Activated T-cell treated with anti-CD3 and anti-CD28 coated beads, Interleukin-2, amount 50 U/mL, for 72 hours (primary cell): Measurements from ENCODE around the gene PTPRM. TPM values are rescaled to one million over a fixed set of nuclear protein-coding genes. Genes with fewer than 3 reads are reported as not detected.

ENCODE experiments used
- ATAC-seq, 2 donors: fragments of 150-1000 bp; cut with Tn5 transposase; replicated peaks in 1 of 2; 2 replicates each; pipeline ENCODE4 v1.10.0; 2021; ENCODE audit warnings: moderate library complexity in 2 of 2, mild to moderate bottlenecking in 1 of 2
- DNase-seq, 2 donors: peaks; one replicate each; pipeline ENCODE4 v3.0.0; 2021 to 2022; ENCODE audit warnings: mixed read lengths in 1 of 2
- H3K27ac Mint-ChIP-seq: one replicate; pipeline ENCODE4 v1.8.0; 2022; ENCODE audit warnings: mild to moderate bottlenecking, moderate library complexity, mixed read lengths
- H3K27me3 Mint-ChIP-seq: one replicate; pipeline ENCODE4 v1.8.0; 2022; ENCODE audit warnings: low read depth, mixed read lengths
- H3K36me3 Mint-ChIP-seq, 2 donors: one replicate each; pipeline ENCODE4 v1.8.0; 2022; ENCODE audit warnings: mixed read lengths in 2 of 2, mild to moderate bottlenecking in 1 of 2; ENCODE audit not compliant: insufficient read depth in 2 of 2
- H3K4me1 Mint-ChIP-seq: one replicate; pipeline ENCODE4 v1.8.0; 2022; ENCODE audit warnings: low read depth, mixed read lengths
- H3K4me3 Mint-ChIP-seq, 2 donors: one replicate each; pipeline ENCODE4 v1.8.0; 2022; ENCODE audit warnings: mild to moderate bottlenecking in 2 of 2, mixed read lengths in 2 of 2, moderate library complexity in 2 of 2
- H3K9me3 Mint-ChIP-seq, 2 donors: one replicate each; pipeline ENCODE4 v1.8.0; 2022; ENCODE audit warnings: mixed read lengths in 2 of 2
- total RNA-seq, 2 donors: library from RNA; stranded (reverse); gene quantifications; one replicate each; pipeline ENCODE4 v1.2.3, GENCODE V29; 2022

PTPRM gene
- total RNA-seq, 2 donors from 2014 or later: 6.3 to 21.3 TPM

DNA sequence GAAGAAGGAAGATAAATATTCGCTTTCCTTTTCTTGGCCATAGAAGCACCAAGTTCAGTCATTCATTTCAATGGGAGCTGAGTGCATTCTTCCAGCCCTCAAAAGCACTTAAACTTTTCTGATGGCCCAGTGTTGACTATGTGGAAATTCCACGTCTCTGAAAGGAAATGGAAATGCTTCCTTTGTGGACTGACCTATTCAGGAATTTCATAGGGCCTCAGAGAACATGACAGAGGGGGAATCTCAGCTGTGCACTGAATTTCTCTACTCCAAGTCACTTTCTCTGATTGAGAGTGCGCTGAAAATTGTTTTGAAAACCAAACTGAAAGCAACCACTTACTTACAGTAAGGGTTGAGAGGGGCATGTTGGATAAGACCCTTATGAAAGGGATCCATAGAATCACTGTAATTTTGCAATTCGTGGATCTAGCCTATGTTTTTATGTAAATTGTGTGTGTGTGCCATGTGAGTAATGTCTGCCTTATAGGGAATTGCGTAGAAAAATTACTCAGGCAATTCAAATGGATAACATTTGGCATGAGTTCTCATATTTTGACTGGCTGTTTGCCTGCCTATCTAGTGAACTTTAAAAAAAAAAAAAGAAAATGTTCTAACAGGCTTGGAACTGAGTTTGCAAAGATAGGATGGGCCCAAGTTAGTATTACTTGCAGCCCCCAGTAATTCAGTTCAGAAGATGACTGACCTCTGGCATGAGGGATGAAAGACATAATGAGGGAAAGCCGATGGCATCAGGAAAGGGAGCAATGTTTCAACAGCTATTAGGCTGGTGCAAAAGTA lies 437.0 kb downstream of the PTPRM start:
- Mint-ChIP-seq H3K27me3 (no peaks in the 10 kb centered on the region), H3K27ac (no peak overlapping the region), H3K4me3 (no peak overlapping the region), H3K9me3 (no peaks in the 10 kb centered on the region), H3K4me1 (no peaks in the 10 kb centered on the region), H3K36me3 (no peaks in the 10 kb centered on the region)
- ATAC-seq: no peak
- DNase-seq: no peak

DNA sequence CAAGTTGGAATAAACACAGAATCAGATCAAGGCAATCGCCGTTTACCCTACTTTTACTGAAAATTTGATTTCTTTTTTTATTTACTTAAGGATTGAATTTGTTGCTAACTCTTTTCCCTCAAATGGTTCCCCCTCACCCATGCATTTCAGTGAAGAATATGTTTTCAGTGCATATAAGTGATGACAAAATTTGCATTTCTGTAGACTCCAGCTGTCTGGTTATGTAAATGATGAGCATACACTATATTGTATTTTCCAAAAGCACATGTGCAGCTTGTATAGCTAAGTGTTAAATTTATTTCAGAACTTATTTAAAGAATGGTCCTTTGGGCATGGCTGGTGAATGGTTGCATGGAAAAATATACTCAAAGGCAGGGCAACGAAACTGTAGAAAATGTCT lies 437.7 kb downstream of the PTPRM start:
- no peaks in the 10 kb centered on the region for H3K9me3 Mint-ChIP-seq
- DNase-seq: no peak
- ATAC-seq: no peak
- H3K4me3 Mint-ChIP-seq: no peak overlapping the region
- H3K27me3 Mint-ChIP-seq: no peaks in the 10 kb centered on the region
- H3K27ac Mint-ChIP-seq: no peak overlapping the region
- no peaks in the 10 kb centered on the region for H3K36me3 Mint-ChIP-seq
- no peaks in the 10 kb centered on the region for H3K4me1 Mint-ChIP-seq

DNA sequence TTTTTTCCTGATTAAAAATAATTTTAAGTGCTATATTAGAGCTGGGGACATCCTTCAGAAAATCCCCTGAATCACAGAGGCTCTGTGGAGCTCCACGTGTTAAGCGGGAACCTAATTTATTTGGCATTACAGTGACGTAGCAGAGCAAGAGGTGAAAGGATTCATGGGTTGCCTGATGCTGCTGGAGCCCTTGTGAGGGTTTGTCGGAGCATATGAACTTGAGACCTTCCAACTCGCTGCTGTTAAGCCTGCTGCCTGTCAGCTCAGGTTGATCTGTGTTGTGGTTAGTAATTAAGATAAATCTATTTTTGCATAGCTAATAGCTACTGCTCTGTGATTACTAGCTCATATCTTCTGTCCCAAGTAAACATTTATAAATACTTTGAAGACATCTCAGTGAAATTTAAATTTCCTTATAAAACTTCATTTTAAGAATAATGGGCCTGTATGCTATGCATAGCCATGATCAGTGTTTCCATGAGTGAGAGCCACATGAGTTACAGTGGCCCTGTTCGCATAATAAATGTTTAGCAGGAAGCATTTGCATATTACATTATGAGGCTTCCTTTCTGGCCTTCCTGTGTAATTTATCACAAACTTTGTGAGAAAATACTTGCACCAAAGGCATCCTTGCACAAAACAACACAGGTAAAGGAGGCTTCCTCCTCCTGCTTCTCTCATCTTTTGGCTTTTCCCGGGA lies 438.9 kb downstream of the PTPRM start:
- no peak for ATAC-seq
- Mint-ChIP-seq H3K27me3 (no peaks in the 10 kb centered on the region), H3K27ac (no peak overlapping the region), H3K9me3 (no peaks in the 10 kb centered on the region), H3K4me1 (no peaks in the 10 kb centered on the region), H3K4me3 (no peak overlapping the region), H3K36me3 (no peaks in the 10 kb centered on the region)
- DNase-seq: no peak

DNA sequence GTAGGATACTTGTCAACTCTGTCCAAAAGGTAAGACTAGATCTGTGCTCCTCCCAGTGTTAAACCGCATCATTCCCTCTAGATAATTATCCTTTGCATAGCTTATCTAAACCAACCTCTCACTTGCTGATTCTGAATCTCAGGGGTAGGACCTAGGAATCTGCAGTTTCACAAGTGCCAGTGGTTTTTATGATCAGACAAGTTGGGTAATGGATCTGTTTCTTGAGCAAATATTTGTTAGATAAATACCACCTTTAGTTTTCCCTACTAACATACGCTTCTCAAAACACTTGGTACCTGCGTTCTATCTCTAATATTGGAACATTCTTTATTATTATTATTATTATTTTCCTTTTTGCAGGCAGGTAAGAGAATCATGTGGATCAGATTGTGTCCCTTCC lies 439.9 kb downstream of the PTPRM start:
- H3K27me3 Mint-ChIP-seq: no peaks in the 10 kb centered on the region
- no peak for ATAC-seq
- no peak overlapping the region for H3K27ac Mint-ChIP-seq
- H3K4me3 Mint-ChIP-seq: no peak overlapping the region
- no peaks in the 10 kb centered on the region for H3K4me1 Mint-ChIP-seq
- no peak for DNase-seq
- H3K9me3 Mint-ChIP-seq: no peaks in the 10 kb centered on the region
- H3K36me3 Mint-ChIP-seq: no peaks in the 10 kb centered on the region

GRCh38 chr18:8008033-8008432 lies 440.9 kb downstream of the PTPRM start:
- no peaks in the 10 kb centered on the region for H3K27me3 Mint-ChIP-seq
- H3K9me3 Mint-ChIP-seq: no peaks in the 10 kb centered on the region

DNA sequence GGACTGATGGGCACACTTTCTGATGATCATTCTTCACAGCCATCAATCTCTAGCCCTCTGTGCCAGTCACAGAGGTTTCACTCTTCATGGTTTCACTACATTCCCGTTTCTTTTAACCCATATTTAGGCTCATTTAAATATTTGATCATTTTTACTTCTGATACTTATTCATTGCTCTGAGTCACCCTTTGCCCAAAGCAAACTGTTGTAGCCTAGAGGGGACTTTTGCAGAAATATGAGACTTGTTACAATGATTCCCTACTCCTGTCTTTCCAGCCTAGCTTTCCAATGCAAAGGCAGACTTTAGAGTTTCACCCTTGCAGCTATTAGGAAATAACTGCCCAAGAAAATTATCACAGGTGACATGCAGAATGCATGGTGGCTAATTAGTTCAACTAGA lies 444.2 kb downstream of the PTPRM start:
- Mint-ChIP-seq H3K9me3 (no peaks in the 10 kb centered on the region), H3K4me3 (no peak overlapping the region), H3K27ac (no peak overlapping the region), H3K36me3 (no peaks in the 10 kb centered on the region), H3K4me1 (no peaks in the 10 kb centered on the region), H3K27me3 (no peaks in the 10 kb centered on the region)
- no peak for DNase-seq
- no peak for ATAC-seq

More at GRCh38 chr18:8008033-8008432, 440.9 kb downstream of the PTPRM start:
- Mint-ChIP-seq H3K4me3 (no peak overlapping the region), H3K36me3 (no peaks in the 10 kb centered on the region), H3K27ac (no peak overlapping the region), H3K4me1 (no peaks in the 10 kb centered on the region)
- no peak for ATAC-seq
- DNase-seq: no peak

GRCh38 chr18:8011906-8012305 lies 444.8 kb downstream of the PTPRM start:
- H3K27ac Mint-ChIP-seq: no peak overlapping the region
- no peak for DNase-seq
- no peak for ATAC-seq
- H3K4me1 Mint-ChIP-seq: no peaks in the 10 kb centered on the region
- H3K36me3 Mint-ChIP-seq: no peaks in the 10 kb centered on the region
- no peak overlapping the region for H3K4me3 Mint-ChIP-seq
- no peaks in the 10 kb centered on the region for H3K27me3 Mint-ChIP-seq
- no peaks in the 10 kb centered on the region for H3K9me3 Mint-ChIP-seq

DNA sequence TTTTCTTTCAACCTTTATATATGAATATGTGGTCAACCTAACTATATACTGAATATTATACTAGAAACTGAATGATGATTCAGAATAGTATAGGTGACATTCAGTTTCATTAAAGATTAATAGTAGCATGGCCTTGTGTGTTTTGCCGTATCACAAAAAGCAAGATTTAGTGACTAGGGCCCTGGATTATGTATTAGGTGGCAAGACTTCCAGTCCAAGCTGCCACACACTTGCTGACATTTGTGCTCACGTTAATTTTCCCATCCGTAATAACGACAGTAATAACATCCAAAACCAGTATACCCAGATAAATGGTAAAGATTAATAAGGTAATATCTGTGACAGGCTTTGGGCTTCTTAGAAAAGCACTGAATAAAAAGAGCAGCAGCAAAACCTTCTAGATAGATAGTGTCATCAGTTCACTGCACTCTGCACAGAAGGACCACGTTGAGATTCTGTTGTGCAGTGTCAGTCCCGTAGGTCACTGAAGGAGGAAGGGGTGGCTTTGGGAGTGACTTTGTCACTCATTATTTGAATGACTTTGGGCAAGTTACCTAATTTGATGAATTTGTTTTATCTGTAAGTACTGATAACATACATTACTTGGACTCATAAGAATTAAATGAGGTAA lies 451.7 kb downstream of the PTPRM start:
- Mint-ChIP-seq H3K4me1 (no peaks in the 10 kb centered on the region), H3K36me3 (no peaks in the 10 kb centered on the region), H3K27ac (no peak overlapping the region), H3K9me3 (peaks cover 0 to 3% of the 10 kb centered on the region in 2 donors), H3K27me3 (no peaks in the 10 kb centered on the region), H3K4me3 (no peak overlapping the region)
- ATAC-seq (no peak), DNase-seq (no peak)

DNA sequence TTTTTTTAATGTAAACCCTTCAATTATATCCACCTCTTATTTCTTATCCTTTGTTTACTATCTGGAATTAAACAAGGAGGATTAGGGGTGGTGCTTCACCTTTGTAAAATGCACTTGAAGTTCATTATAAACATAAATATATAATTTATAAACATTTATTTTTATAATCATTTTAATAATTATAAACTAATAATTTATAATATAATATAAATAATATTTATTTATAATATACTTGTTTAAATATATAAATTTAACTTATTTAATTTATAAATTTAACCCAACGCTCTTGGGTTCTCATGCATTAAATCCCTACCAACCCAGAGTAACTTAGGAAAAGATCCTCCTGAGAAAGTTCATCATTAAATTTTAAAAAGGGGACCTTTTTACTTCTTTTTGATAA lies 452.5 kb downstream of the PTPRM start:
- H3K4me3 Mint-ChIP-seq: no peak overlapping the region
- H3K27me3 Mint-ChIP-seq: no peaks in the 10 kb centered on the region
- H3K36me3 Mint-ChIP-seq: no peaks in the 10 kb centered on the region
- DNase-seq (no peak), ATAC-seq (no peak)
- no peak overlapping the region for H3K27ac Mint-ChIP-seq
- no peaks in the 10 kb centered on the region for H3K4me1 Mint-ChIP-seq
- H3K9me3 Mint-ChIP-seq: peaks cover 0 to 3% of the 10 kb centered on the region in 2 donors

DNA sequence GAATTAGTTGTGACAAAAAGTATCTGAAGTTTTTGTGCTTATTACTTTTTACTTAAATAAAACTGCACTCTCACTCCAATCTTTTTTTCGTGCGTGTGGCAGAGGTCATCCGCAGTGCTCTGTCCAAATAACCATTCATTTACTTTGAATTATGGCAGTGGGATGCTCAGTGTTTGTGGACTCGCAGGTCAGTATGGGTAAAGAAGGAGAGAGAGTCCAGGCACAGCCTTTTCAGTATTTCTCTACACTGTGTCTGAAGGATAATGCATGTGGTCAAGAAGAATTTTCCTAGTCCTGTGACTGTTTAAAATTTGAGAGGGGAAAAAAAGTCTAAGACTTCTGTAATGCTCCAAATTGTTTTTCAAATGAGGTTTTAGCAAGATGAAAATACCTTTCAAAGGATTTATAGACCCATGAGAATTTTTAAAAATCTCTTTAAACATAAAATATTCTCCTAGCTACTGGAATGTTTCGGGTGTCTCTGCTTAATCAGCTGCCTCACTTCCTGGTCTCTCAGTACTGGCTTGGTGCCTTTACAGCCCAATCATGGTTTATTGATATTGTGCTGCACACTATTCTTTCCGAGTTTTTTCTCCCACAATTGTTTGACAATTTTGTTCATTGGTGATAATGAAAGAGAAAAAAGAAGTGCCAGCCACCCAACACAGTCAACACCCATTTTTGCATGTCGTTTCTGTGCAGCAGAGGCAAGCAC lies 453.2 kb downstream of the PTPRM start:
- H3K27ac Mint-ChIP-seq: no peak overlapping the region
- DNase-seq: no peak
- H3K4me3 Mint-ChIP-seq: no peak overlapping the region
- ATAC-seq: no peak
- H3K9me3 Mint-ChIP-seq: peaks cover 0 to 3% of the 10 kb centered on the region in 2 donors
- no peaks in the 10 kb centered on the region for H3K27me3 Mint-ChIP-seq
- H3K4me1 Mint-ChIP-seq: no peaks in the 10 kb centered on the region
- no peaks in the 10 kb centered on the region for H3K36me3 Mint-ChIP-seq

DNA sequence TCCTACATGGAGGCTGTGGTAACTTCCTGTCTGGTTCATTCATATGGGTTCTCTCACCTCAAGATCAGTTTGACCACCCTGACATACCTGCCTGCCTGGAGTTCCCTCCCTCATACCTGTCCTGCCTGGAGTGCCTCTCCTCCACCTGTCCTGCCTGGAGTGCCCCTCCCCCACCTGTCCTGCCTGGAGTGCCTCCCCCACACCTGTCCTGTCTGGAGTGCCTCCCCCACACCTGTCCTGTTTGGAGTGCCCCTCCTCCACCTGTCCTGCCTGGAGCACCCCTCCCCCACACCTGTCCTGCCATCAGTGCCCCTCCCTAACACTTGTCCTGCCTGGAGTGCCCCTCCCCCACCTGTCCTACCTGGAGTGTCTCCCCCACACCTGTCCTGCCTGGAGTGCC lies 461.9 kb downstream of the PTPRM start:
- peaks cover under 1 to 4% of the 10 kb centered on the region in 2 donors for H3K9me3 Mint-ChIP-seq
- DNase-seq (no peak), ATAC-seq (no peak)
- H3K4me3 Mint-ChIP-seq: no peak overlapping the region
- H3K4me1 Mint-ChIP-seq: no peaks in the 10 kb centered on the region
- no peaks in the 10 kb centered on the region for H3K27me3 Mint-ChIP-seq
- peaks cover 0 to 1% of the 10 kb centered on the region in 2 donors for H3K36me3 Mint-ChIP-seq
- no peak overlapping the region for H3K27ac Mint-ChIP-seq

- Mint-ChIP-seq H3K4me1 (no peaks in the 10 kb centered on the region), H3K9me3 (peaks cover 2 to 4% of the 10 kb centered on the region in 2 donors), H3K36me3 (peaks cover 0 to 1% of the 10 kb centered on the region in 2 donors), H3K4me3 (no peak overlapping the region), H3K27ac (no peak overlapping the region), H3K27me3 (no peaks in the 10 kb centered on the region)
- DNase-seq (no peak), ATAC-seq (no peak)
Measured at GRCh38 chr18:8029731-8030130, 462.6 kb downstream of the PTPRM start.

- Mint-ChIP-seq H3K9me3 (peaks cover 2 to 4% of the 10 kb centered on the region in 2 donors), H3K36me3 (peaks cover 0 to 1% of the 10 kb centered on the region in 2 donors), H3K4me1 (no peaks in the 10 kb centered on the region), H3K27ac (no peak overlapping the region), H3K4me3 (no peak overlapping the region), H3K27me3 (no peaks in the 10 kb centered on the region)
- ATAC-seq (no peak), DNase-seq (no peak)
Measured at GRCh38 chr18:8030201-8030600, 463.1 kb downstream of the PTPRM start.
